ENCODE measurements around the gene YIPF3. TPM values are rescaled to one million over a fixed set of nuclear protein-coding genes. Genes with fewer than 3 reads are reported as not detected.
A peak's percentile ranks its signal among the peaks of the same experiment; 100 is the strongest.

The YIPF3 gene
- total RNA-seq (2021), result 79.1 to 82.4 TPM (median 81.3 TPM) in 3 replicates
- Bru-seq, nascent RNA, result percentile 89 among the genes with signal in this experiment
- long read RNA-seq, experiment 1, transcript YIPF3-202 (9 exons, 1,576 nt), result major isoform, 127 of 152 reads
- long read RNA-seq, experiment 1, partial matches to known transcripts, result 4 of 152 reads
- long read RNA-seq, experiment 1, other reads (novel, unspliced or antisense), result 21 of 152 reads
- long read RNA-seq, experiment 2, transcript YIPF3-202 (9 exons, 1,576 nt), result major isoform, 100 of 159 reads
- long read RNA-seq, experiment 2, partial matches to known transcripts, result 28 of 159 reads
- long read RNA-seq, experiment 2, other reads (novel, unspliced or antisense), result 26 of 159 reads
- long read RNA-seq, experiment 3, transcript YIPF3-202 (9 exons, 1,576 nt), result major isoform, 236 of 294 reads
- long read RNA-seq, experiment 3, partial matches to known transcripts, result 19 of 294 reads
- long read RNA-seq, experiment 3, other reads (novel, unspliced or antisense), result 38 of 294 reads

DNA sequence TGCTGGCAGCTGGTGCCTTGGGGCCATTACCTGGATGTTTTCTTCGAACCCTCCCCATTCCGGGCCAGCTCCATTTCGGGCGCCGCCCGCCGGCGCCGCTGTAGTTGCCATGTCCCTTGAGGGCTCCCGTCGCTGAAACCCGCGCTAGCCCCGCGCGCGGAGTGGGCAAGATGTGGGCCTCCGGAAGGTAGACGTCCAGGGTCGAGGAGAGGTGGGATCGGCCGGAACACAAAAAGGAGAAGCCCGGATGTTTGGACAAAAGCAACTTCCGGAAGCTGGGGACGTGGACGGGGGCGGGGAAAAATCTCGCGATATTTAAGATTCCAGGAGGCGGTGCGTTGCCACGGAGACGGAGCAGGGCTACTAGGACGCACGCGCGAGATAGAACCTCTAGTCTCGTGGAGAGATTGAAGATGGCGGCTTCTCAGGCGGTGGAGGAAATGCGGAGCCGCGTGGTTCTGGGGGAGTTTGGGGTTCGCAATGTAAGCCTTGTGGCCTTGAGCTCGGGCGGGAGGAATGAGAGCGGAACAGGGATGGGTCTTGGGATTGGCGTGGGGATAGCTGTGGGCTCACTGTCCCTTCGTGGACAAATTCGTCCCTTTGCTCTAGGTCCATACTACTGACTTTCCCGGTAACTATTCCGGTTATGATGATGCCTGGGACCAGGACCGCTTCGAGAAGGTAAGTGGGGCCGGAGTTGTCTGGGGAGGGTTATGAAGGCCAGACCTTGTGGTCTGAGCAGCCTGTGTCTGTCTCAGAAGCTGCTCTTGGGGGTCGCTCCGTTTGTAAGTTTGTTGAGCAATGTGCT lies at the start of gene YIPF3, which contains the start of gene POLR1C:
Gene YIPF3, minus strand, starts transcription at position 230 of the 808 bp plus-strand sequence. Its CDS starts 119 bp downstream, at position 111.
Gene POLR1C, plus strand, starts transcription at position 393 of the 808 bp plus-strand sequence. Its CDS starts 21 bp downstream, at position 414.
- Mint-ChIP-seq H3K9me3 (no peaks in the 10 kb centered on the region), H3K4me1 (peaks cover 21% of the 10 kb centered on the region)
- CTCF ChIA-PET, result interaction anchor here (0.6 to 1.7 kb wide), 5 partner anchors 9 to 92 kb away, joined by 3 to 9 read pairs (median 3); no protein-coding TSS in a partner anchor
- TF ChIP-seq, protein P1, sequence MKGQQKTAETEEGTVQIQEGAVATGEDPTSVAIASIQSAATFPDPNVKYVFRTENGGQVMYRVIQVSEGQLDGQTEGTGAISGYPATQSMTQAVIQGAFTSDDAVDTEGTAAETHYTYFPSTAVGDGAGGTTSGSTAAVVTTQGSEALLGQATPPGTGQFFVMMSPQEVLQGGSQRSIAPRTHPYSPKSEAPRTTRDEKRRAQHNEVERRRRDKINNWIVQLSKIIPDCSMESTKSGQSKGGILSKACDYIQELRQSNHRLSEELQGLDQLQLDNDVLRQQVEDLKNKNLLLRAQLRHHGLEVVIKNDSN (CRISPR knock-in tag; IDR thresholded peaks at IDR 0.05), result peak; percentile 23; the same call in 1 of the 2 replicates
- TF ChIP-seq, protein P2, sequence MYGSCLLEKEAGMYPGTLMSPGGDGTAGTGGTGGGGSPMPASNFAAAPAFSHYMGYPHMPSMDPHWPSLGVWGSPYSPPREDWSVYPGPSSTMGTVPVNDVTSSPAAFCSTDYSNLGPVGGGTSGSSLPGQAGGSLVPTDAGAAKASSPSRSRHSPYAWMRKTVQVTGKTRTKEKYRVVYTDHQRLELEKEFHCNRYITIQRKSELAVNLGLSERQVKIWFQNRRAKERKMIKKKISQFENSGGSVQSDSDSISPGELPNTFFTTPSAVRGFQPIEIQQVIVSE (CRISPR knock-in tag; IDR thresholded peaks at IDR 0.05; ENCODE audit: borderline replicate concordance), result no peak
- TF ChIP-seq FOXK1 (CRISPR knock-in tag; IDR thresholded peaks at IDR 0.05) (peak; percentile 86), EMX1 (CRISPR knock-in tag; IDR thresholded peaks at IDR 0.05) (no peak), ZNF671 (CRISPR knock-in tag; IDR thresholded peaks at IDR 0.05) (no peak), SMAD3 (CRISPR knock-in tag; IDR thresholded peaks at IDR 0.05; ENCODE audit: borderline replicate concordance) (peak; percentile 26; the same call in 1 of the 2 replicates), TP53 (CRISPR knock-in tag; IDR thresholded peaks at IDR 0.05) (no peak), ELF4 (CRISPR knock-in tag; IDR thresholded peaks at IDR 0.05; ENCODE audit: low read depth) (0 out of 2 replicates have a peak, but pooled peaks have one; percentile 60), GABPB1 (CRISPR knock-in tag; IDR thresholded peaks at IDR 0.05) (peak; percentile 57), ESRRA (CRISPR knock-in tag; IDR thresholded peaks at IDR 0.05; ENCODE audit: borderline replicate concordance) (no peak), NFE2L1 (CRISPR knock-in tag; IDR thresholded peaks at IDR 0.05) (no peak; the same call in 1 of the 2 replicates), RELA (CRISPR knock-in tag; IDR thresholded peaks at IDR 0.05; ENCODE audit: borderline replicate concordance) (no peak), FOXJ3 (CRISPR knock-in tag; IDR thresholded peaks at IDR 0.05; ENCODE audit: borderline replicate concordance) (no peak)
- TF ChIP-seq, protein P3, sequence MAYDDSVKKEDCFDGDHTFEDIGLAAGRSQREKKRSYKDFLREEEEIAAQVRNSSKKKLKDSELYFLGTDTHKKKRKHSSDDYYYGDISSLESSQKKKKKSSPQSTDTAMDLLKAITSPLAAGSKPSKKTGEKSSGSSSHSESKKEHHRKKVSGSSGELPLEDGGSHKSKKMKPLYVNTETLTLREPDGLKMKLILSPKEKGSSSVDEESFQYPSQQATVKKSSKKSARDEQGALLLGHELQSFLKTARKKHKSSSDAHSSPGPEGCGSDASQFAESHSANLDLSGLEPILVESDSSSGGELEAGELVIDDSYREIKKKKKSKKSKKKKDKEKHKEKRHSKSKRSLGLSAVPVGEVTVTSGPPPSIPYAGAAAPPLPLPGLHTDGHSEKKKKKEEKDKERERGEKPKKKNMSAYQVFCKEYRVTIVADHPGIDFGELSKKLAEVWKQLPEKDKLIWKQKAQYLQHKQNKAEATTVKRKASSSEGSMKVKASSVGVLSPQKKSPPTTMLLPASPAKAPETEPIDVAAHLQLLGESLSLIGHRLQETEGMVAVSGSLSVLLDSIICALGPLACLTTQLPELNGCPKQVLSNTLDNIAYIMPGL (CRISPR knock-in tag; IDR thresholded peaks at IDR 0.05), result peak; percentile 42; the same call in 1 of the 2 replicates
- TF ChIP-seq, protein P4, sequence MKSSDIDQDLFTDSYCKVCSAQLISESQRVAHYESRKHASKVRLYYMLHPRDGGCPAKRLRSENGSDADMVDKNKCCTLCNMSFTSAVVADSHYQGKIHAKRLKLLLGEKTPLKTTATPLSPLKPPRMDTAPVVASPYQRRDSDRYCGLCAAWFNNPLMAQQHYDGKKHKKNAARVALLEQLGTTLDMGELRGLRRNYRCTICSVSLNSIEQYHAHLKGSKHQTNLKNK (CRISPR knock-in tag; IDR thresholded peaks at IDR 0.05), result no peak
- TF ChIP-seq, protein P5, sequence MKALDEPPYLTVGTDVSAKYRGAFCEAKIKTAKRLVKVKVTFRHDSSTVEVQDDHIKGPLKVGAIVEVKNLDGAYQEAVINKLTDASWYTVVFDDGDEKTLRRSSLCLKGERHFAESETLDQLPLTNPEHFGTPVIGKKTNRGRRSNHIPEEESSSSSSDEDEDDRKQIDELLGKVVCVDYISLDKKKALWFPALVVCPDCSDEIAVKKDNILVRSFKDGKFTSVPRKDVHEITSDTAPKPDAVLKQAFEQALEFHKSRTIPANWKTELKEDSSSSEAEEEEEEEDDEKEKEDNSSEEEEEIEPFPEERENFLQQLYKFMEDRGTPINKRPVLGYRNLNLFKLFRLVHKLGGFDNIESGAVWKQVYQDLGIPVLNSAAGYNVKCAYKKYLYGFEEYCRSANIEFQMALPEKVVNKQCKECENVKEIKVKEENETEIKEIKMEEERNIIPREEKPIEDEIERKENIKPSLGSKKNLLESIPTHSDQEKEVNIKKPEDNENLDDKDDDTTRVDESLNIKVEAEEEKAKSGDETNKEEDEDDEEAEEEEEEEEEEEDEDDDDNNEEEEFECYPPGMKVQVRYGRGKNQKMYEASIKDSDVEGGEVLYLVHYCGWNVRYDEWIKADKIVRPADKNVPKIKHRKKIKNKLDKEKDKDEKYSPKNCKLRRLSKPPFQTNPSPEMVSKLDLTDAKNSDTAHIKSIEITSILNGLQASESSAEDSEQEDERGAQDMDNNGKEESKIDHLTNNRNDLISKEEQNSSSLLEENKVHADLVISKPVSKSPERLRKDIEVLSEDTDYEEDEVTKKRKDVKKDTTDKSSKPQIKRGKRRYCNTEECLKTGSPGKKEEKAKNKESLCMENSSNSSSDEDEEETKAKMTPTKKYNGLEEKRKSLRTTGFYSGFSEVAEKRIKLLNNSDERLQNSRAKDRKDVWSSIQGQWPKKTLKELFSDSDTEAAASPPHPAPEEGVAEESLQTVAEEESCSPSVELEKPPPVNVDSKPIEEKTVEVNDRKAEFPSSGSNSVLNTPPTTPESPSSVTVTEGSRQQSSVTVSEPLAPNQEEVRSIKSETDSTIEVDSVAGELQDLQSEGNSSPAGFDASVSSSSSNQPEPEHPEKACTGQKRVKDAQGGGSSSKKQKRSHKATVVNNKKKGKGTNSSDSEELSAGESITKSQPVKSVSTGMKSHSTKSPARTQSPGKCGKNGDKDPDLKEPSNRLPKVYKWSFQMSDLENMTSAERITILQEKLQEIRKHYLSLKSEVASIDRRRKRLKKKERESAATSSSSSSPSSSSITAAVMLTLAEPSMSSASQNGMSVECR (CRISPR knock-in tag; IDR thresholded peaks at IDR 0.05; ENCODE audit: borderline replicate concordance), result peak; percentile 67; the same call in 1 of the 2 replicates
- TF ChIP-seq, protein P6, sequence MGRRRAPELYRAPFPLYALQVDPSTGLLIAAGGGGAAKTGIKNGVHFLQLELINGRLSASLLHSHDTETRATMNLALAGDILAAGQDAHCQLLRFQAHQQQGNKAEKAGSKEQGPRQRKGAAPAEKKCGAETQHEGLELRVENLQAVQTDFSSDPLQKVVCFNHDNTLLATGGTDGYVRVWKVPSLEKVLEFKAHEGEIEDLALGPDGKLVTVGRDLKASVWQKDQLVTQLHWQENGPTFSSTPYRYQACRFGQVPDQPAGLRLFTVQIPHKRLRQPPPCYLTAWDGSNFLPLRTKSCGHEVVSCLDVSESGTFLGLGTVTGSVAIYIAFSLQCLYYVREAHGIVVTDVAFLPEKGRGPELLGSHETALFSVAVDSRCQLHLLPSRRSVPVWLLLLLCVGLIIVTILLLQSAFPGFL (CRISPR knock-in tag; IDR thresholded peaks at IDR 0.05; ENCODE audit: borderline replicate concordance), result 0 out of 2 replicates have a peak, but pooled peaks have one; percentile 32
- TF ChIP-seq, protein P7, sequence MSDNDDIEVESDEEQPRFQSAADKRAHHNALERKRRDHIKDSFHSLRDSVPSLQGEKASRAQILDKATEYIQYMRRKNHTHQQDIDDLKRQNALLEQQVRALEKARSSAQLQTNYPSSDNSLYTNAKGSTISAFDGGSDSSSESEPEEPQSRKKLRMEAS (CRISPR knock-in tag; IDR thresholded peaks at IDR 0.05), result peak; percentile 80
- TF ChIP-seq, protein P8, sequence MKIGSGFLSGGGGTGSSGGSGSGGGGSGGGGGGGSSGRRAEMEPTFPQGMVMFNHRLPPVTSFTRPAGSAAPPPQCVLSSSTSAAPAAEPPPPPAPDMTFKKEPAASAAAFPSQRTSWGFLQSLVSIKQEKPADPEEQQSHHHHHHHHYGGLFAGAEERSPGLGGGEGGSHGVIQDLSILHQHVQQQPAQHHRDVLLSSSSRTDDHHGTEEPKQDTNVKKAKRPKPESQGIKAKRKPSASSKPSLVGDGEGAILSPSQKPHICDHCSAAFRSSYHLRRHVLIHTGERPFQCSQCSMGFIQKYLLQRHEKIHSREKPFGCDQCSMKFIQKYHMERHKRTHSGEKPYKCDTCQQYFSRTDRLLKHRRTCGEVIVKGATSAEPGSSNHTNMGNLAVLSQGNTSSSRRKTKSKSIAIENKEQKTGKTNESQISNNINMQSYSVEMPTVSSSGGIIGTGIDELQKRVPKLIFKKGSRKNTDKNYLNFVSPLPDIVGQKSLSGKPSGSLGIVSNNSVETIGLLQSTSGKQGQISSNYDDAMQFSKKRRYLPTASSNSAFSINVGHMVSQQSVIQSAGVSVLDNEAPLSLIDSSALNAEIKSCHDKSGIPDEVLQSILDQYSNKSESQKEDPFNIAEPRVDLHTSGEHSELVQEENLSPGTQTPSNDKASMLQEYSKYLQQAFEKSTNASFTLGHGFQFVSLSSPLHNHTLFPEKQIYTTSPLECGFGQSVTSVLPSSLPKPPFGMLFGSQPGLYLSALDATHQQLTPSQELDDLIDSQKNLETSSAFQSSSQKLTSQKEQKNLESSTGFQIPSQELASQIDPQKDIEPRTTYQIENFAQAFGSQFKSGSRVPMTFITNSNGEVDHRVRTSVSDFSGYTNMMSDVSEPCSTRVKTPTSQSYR (CRISPR knock-in tag; IDR thresholded peaks at IDR 0.05), result no peak

More for the DNA sequence above, at the start of gene YIPF3, which contains the start of gene POLR1C:
- Mint-ChIP-seq H3K27ac (no peak within 1 kb of the TSS; the same call in 1 of the 2 replicates), H3K4me3 (no peak within 1 kb of the TSS), H3K27me3 (ENCODE audit: low read depth) (no peaks in the 10 kb centered on the region), H3K36me3 (peaks cover 41% of the 10 kb centered on the region)
- ATAC-seq (peak; percentile 91), DNase-seq (ENCODE audit: low spot score) (peak; percentile 95)
- POLR2A ChIA-PET, result interaction anchor here (0.6 to 1.1 kb wide), 2 partner anchors 15 to 61 kb away, joined by 3 read pairs; no protein-coding TSS in a partner anchor

All from WTC11 (cell line).